Myocyte (in vitro differentiated cells): ENCODE data around the gene ZMYND8. TPM values are rescaled to one million over a fixed set of nuclear protein-coding genes. Genes with fewer than 3 reads are reported as not detected.
"Not testable (repeated sequence)": the region's sequence is repeated elsewhere in the genome, so short reads cannot be mapped to it uniquely, and the experiment has no call there.

Experiments
- DNase-seq: peaks from one replicate; pipeline ENCODE4 v3.0.0-alpha.2; 2012; ENCODE audit warnings: low read depth
- total RNA-seq: library from RNA; depleted of rRNA; stranded (reverse); fragments of >200 nt; gene quantifications from 2 replicates; pipeline ENCODE4 v1.2.3, GENCODE V29; 2014

Gene ZMYND8
- total RNA-seq, 1 donor from 2014 or later: 28.2 TPM

DNA sequence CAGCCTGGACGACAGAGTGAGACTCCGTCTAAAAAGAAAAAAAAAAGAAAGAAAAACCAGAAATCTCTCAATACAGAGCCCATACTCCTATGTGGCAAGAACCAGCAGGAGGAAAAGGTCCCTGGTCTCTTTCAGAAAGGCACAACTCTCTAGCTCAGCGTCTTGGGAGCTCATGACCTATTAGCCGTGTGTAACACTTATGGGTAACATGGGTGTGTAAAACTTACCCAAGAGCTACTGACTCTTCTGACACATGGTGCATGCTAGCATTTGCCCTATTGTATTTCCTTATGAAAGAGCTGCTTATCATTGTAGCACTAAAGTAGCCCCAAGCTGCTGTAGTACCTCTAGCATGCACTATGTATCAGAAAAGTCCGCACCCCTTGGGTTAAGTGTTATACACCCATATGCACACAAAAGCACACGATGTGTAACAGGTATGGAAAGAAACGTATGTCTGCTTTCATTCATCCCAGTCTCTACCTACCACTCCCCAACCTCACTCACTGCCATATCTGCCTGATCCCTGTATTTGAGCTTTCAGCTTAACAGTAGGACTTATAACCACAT, 85.4 kb downstream of the ZMYND8 start:
- no peak for DNase-seq

DNA sequence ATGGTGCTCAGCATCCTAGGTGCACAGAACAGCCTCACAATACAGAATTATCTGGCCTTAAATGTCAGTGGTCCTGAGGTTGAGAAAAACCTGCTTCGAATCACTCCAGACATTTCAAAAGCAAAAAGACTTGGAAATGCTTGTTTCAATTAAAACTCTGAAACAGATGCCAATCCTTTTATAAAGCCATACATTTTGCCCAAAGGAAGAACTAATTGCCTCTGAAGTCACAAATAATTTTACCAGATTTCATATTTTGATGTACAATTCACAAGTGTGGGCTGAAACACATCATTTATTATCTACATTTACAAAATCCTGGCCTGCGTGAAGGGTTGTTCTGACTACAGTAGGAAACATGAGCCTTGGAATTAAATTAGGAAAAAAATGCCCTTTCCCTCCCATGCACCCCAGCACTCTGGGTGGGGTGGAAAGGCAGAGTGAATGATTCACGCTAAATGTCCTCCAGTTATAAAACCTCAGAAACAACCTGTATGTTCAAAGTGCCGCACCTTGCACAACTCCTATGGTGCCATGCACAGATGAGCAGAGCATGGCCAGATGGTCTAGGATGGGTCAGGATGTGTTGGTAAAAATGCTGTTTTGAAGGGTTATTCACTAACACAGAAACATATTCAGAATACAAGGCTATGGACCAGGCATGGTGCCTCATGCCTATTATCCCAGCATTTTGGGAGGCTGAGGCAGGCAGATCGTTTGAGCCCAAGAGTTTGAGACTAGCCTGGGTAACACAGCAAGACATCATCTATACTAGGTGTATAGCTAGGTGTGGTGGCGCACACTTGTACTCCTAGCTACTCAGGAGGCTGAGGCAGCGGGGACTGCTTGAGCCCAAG, 87.0 kb downstream of the ZMYND8 start:
- DNase-seq: no peak

DNA sequence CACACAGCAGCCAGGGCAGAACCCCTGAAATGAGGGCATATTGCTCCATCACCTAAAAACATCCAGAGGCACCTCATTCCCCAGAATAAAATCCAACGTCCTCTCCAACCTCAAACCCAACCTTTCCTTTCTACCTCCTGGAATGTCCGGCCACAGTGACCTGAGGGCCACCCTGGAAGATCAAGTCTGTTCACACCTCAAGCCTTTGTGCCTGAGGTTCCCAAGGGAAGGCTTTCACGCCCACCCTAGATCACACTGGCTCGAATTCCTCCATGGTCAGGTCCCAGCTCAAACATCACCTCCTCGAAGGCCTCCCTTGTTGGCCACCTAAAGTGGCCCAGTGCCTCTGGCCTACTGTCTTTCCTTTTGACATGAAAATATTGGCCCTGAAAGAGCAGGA, 88.9 kb downstream of the ZMYND8 start:
- no peak for DNase-seq

DNA sequence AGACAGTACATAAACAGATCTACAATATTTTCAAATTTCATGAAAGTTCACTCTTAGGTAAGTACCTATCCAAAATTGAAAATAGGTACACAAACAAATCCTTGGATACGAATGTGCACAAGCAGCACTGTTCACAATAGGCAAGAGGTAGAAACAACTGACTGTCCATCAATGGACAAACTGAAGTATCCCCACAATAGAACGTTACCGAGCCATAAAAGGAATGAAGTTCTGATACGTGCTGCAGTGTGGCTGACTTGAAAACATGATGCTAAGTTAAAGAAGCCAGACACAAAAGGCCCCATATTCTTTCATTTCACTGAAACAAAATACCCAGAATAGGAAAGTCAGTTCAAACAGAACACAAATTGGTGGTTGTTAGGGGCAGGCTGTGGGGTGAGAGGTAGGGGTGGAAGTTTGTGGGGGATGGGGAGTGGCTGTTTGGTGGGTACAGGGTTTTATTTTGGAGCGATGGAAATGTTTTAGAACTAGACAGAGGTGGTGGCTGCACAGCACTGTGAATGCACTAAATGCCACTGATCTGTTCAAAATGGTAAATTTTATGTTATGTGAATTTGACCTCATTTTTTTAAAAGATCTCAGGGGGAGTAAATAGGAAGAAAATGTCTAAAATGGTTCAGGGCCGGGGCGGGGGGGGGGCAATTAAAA, 89.5 kb downstream of the ZMYND8 start:
- DNase-seq: no peak

DNA sequence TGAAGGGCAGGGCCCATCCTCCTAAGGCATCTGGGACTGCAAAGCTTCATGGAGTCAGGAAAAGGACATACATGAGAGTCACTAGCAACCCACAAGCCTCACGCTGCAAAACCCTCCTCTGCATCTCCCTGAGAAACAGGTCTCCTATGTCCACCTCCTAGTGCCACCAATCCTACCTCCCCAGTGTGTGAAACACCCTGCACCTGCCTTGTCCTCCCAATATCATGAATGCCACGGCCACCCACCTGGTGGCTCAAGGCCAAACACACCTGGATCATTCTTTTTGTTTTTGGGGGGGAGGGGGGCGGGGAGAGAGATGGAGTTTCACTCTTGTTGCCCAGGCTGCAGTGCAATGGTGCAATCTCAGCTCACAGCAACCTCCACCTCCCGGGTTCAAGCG, 90.5 kb downstream of the ZMYND8 start:
- no peak for DNase-seq

DNA sequence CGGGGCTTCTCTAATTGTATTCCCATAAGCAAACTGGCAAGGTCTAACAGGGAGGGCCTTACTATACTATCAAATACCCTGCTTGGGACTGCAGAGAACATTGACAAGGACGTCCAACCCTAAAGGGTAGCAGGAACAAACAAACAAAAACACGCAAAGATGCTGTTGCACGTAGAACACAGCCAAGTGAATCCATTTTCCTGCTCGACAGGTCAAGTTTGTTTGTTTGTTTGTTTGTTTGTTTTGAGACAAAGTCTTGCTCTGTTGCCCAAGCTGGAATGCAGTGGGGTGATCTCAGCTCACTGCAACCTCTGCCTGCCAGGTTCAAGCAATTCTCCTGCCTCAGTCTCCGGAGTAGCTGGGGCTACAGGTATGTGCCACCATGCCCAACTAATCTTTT, 91.3 kb downstream of the ZMYND8 start:
- DNase-seq: no peak

DNA sequence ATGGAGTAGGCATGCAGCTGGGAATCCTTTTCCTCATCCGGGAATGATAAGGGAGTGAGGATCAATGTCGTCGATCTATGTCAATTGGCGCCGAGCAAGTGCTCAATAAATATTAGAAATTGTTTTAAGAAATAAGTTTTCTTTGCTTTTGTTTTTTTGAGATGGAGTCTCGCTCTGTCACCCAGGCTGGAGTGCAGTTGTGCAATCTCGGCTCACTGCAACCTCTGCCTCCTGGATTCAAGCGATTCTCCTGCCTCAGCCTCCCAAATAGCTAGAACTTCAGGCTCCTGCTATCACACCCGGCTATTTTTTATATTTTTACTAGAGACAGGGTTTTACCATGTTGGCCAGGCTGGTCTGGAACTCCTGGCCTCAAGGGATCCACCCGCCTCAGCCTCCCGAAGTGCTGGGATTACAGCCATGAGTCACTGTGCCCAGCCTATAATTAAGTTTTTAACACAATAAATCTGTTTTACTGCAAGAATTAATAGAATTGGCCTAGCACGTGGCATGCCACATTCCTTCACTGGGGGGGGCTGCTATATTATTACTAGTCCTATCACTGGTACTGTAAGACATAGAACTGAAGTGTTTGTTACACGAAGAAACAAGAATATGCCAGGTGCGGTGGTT, 92.2 kb downstream of the ZMYND8 start:
- not testable (repeated sequence) for DNase-seq

DNA sequence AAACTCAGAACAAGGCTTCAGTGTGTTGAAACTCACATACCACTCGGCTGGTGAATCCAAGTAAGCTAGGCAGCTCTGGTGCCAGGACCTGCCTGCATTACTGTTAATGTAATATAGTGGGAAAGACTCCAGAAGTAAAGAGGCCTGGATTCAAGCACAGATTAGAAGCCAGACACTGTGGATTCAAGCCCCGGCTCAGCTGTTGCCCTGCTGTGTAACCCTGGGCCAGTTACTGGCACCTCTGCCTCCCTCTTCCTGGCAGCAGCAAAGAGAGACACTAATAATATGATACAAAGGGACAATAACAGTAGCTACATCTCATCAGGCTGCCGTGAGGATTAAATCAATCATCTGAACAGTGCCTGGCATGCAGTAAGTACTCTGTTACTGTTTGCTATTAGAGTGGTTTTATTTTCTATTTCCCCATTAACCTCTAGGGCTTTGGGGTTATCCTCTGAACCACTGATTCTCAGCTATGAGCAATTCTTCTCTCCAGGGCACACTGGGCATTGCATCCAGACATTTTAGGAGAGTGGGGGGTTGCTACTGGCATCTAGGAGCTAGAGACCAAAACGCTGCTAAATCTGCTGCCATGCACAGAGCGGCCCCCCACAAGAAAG, 92.9 kb downstream of the ZMYND8 start:
- DNase-seq: peak; percentile 55

DNA sequence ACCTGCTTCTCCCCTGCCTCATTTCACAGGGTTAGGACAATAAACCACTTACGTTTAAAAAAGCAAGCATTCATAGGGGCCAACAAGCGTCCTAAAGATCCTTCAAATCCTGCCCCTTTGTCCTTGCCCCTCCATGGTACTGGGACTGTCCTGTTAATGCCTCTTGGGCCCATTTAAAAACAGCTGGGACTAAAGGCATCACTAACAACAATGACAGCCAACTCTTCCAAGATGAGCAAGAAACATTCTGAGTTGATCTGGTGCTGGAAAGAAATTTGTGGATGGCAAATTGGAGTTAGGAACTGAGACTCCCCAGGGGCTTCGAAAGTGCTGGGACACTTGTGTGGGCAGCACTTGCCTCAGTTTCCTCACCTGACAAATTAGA, 93.4 kb downstream of the ZMYND8 start:
- DNase-seq: no peak

DNA sequence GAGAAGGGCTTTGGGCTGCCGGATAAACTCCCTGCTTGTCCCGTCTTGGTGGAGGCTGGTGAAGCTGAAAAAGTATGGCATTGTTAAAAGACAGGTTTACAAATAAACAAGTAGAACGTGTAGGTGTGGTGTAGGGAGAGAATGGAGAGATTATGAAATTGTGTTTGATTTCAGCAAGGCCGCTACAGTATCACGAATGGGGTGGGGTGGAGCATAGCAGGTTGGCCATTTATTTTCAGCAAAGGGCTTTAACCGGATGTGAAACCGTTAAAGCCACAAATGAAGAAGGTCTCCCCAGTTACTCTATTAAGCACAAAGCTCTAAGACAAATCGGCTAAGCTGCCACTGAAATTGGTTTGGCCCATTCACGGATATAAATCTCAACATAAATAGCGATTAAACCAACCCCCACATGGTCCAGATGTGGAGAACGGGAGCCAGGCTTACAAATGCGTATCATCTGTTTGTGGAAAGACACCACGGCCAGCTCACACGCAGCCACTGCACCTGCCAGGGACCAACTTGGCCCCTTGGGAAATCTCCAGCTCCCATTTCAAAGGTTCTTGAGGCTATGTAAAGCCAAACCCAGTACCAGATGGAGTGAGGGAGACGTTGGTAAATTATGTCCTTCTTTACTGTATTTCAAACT, 94.0 kb downstream of the ZMYND8 start:
- peak; percentile 75 for DNase-seq

DNA sequence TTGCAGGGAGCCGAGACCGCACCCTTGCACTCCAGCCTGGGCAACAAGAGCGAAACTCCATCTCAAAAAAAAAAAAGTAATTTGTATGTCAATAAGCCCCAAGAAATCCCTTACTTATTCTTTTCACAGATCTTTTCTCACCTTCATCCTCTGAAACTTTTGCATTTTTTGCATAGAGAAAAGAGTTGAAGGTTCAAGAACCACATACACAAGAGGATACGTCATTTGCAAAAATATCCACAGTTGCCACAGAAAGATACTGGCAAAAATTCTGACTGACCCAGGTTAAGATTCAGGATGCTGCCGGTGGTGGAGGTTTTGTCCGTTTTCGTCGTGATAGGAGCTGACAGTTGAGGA, 94.5 kb downstream of the ZMYND8 start:
- no peak for DNase-seq

DNA sequence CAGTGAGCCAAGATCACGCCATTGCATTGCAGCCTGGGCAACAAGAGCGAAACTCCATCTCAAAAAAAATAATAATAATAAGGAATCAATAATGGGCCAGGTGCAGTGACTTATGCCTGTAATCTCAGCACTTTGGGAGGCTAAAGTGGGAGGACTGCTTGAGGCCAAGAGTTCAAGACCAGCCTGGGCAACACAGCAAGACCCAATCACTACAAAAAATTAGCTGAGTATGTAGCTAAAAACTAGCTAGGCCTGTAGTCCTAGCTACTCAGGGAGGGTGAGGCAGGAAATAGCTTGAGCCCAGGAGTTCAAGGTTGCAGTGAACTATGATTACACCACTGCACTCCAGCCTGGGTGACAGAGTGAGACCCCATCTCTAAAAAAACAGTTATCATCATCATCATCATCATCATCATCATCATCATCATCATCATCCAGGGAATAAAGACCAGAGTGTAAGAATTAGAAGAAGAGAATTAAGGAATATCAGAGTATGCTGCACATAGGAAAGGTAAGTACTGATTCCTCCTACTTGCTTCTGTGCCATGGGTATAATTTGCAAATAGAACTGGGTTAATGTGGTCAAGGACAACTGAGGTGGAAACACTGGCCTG, 95.2 kb downstream of the ZMYND8 start:
- DNase-seq: not testable (repeated sequence)

DNA sequence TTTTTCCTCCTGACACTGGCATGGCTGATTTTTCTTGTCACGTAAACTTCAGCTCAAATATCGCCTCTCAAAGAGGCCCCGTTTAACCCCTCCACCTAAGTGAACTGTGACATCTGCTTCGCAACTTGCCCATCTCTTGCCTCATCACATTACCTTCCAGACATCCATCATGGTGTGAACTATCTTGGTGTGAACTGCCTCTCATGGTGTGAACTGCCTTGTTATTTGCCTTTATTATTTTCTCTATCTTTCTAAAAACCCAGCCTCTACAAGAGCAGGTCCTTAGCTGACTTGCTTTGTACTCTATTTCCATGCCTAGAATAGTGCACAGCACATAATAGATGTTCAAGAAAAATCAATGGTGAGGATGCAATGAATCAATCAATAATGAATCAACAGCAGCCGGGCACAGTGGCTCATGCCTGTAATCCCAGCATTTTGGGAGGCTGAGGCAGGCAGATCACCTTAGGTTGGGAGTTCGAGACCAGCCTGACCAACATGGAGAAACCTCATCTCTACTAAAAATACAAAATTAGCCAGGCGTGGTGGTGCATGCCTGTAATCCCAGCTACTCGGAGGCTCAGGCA, 95.9 kb downstream of the ZMYND8 start:
- not testable (repeated sequence) for DNase-seq

DNA sequence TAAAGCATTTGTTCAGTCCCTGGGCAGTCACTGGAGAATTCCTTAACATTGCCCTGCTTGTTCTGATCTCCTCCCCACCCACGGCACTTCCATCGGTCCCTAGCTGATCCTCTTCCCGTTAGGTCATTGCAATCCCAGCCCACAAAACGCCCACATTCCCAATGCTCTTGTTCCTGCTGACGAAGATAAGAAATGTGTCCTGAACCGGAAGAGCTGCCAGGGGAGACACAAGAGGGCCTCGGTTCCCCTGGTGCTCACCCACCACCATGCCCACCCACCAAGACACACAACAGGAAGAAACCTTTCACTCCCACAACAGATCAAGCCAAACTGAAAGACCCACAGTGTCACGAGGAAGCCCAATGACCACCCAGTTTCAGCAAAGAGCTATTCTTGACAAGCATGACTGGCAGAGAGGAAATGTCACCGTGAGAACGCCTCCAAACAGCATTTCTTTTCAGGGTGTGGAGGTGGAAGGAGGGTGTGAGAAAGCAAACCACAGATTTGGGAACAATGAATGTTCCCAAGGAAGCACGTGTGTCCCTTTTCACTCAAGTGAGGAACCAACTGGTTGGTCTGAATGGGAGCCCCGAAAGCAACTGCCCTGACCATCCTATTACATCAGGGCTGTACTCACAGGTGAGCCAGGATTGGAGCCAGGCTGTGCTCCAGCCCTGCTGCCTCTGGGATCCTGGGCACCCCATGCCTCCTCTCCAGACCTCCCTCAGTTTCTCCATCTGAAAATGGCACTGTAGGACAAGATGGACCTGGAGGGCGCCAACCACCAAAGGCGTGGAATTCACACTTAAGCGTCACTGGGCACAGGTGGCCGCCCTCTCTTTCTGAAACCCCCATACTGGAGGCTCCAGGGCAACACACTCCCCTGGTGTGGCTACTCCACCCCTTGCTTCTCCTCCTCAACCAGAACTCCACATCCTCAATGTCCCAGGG, 97.5 kb downstream of the ZMYND8 start:
- DNase-seq: peak; percentile 92

DNA sequence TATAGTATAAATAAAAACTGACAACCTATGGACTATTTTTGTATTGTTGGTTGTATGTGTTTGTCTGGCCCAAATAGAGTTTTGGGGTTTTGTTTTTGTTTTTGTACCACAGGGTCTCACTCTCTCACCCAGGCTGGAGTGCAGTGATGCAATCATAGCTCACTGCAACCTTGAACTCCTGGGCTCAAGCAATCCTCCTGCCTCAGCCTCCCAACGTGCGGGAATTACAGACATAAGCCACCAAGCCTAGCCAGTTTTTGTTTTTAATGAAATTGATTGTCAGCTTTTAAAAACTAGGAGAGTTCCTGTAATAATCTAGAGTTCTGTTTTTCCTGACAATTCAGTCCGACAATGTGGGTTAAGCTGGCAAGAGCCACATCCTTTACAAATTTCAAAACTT, 98.7 kb downstream of the ZMYND8 start:
- DNase-seq: no peak

DNA sequence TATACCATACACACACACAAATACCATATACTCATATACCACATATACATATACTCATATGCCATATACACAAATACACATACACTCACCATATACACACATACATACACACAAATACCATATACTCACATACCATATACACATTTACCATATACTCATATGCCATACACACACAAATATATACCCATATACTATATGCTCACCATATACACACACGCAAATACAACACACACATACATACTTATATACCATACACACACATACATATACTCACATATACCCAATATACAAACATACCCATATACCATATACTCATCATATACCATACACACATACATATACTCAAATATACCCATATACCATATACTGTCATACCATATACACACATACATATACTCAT, 99.2 kb downstream of the ZMYND8 start:
- no peak for DNase-seq

DNA sequence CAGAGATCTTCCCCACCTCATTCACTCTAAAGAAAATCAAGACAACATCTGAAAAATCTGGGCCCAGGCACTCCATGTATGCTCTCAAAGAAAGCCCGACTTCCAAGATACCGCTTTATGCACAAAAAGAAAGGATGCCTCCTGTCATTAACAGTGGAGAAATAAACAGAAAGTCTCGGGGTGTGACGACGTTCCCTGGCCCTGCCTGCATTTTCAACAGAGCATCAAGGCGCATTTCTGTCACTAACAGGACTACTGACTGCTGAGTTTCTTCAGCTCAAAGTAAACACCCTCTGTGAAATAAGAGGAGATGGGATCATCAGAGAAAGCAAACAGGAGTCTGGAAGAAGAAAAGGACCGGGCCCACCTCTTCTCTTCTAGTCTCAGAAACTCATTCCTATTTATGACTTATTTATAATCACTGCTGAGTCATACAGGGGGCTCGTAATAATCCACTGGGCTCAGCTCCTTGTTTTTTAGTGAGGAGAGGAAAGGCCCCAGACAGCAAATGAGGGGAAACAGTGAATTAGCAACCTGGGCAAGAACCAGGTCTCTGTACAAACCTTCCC, 99.7 kb downstream of the ZMYND8 start:
- no peak for DNase-seq

DNA sequence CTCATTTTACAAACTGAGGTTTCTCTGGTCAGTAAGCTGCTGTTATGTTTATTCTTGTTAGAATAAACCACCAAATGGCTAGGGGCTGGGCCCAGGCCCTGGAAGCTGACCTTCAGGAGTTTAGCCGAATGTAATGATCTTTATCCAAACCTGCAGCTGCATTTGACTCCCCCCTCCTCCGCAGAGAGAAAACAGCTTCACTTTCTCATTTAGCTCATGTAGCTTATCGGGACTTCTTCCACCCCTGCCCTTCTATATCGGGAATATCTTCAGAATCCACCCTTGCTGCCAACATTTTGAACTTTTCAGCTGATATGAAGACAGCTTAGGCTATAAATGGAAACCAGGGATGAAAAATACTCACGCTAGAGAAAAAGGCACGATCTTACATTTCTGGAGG, 102.6 kb downstream of the ZMYND8 start:
- no peak for DNase-seq

DNA sequence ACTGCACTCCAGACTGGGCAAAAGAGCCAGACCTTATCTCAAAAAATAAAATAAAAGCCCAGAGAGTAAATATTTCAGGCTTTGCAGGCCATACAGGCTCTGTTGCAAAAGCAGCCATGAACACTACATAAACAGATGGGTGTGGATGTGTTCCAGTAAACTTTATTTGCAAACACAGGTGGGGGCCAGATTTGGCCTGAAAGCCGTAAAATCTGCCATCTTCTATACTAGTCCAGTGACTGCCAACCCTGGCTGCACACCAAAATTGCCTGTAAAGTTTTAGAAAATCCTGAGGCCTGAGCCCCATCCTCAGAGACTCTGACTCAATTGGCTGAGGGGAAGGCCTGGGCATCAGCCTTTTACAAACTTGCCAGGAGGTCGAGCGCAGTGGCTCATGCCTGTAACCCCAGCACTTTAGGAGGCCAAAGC, 103.6 kb downstream of the ZMYND8 start:
- no peak for DNase-seq
